Measurements from ENCODE around the gene MTMR12. TPM values are rescaled to one million over a fixed set of nuclear protein-coding genes. Genes with fewer than 3 reads are reported as not detected.

The MTMR12 gene
- total RNA-seq, 6 experiments from 2014 or later = 20.7 to 26.0 (median 22.4) TPM

- Mint-ChIP-seq H3K36me3 (ENCODE audit: low read depth) (no peaks in the 10 kb centered on the region), H3K27ac (no peak overlapping the region), H3K27me3 (ENCODE audit: insufficient read depth) (no peaks in the 10 kb centered on the region; the same call in 1 of the 2 replicates)
These were observed 18.6 kb upstream of the MTMR12 start for GRCh38 chr5:32331217-32331934.

GRCh38 chr5:32330126-32330971, 17.6 kb upstream of the MTMR12 start:
- no peak overlapping the region for H3K27ac Mint-ChIP-seq
- no peaks in the 10 kb centered on the region for H3K36me3 Mint-ChIP-seq (ENCODE audit: low read depth)
- no peak for DNase-seq
- no peak overlapping the region for H3K4me3 Mint-ChIP-seq
- peaks cover 4% of the 10 kb centered on the region; the same call in 1 of the 2 replicates for H3K9me3 Mint-ChIP-seq
- no peaks in the 10 kb centered on the region; the same call in 1 of the 2 replicates for H3K27me3 Mint-ChIP-seq (ENCODE audit: insufficient read depth)
- H3K4me1 Mint-ChIP-seq (ENCODE audit: low read depth) = peaks cover 30% of the 10 kb centered on the region
- TF ChIP-seq, protein P1, sequence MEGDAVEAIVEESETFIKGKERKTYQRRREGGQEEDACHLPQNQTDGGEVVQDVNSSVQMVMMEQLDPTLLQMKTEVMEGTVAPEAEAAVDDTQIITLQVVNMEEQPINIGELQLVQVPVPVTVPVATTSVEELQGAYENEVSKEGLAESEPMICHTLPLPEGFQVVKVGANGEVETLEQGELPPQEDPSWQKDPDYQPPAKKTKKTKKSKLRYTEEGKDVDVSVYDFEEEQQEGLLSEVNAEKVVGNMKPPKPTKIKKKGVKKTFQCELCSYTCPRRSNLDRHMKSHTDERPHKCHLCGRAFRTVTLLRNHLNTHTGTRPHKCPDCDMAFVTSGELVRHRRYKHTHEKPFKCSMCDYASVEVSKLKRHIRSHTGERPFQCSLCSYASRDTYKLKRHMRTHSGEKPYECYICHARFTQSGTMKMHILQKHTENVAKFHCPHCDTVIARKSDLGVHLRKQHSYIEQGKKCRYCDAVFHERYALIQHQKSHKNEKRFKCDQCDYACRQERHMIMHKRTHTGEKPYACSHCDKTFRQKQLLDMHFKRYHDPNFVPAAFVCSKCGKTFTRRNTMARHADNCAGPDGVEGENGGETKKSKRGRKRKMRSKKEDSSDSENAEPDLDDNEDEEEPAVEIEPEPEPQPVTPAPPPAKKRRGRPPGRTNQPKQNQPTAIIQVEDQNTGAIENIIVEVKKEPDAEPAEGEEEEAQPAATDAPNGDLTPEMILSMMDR (IDR thresholded peaks at IDR 0.05) = no peak

More at GRCh38 chr5:32331217-32331934, 18.6 kb upstream of the MTMR12 start:
- H3K4me1 Mint-ChIP-seq (ENCODE audit: low read depth) = peaks cover 23% of the 10 kb centered on the region
- no peak overlapping the region for H3K4me3 Mint-ChIP-seq
- TF ChIP-seq, protein P1 (IDR thresholded peaks at IDR 0.05) = no peak
- no peak for DNase-seq
- H3K9me3 Mint-ChIP-seq = peaks cover 9% of the 10 kb centered on the region

DNA sequence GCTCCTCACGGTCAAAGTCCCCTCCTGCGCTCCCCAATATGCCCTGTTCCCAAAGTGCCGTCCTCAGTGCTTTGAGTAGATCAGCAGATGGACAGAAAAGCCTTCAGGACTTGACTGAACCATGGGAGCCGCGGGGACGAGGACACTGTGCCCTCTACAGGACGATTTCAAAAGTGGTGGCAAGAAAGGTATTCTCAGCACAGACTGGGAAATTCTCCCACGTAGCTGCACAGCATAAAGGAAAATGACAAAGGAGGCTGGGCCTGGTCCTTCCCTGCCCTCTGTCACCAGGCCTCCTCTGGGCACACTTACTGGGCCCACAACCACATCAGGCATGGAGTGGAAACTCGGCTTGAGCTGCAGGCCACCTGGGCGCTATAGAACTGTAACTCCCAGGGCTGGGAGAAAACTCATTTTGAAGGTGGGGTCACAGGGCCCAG, 16.7 kb upstream of the MTMR12 start:
- no peak overlapping the region for H3K27ac Mint-ChIP-seq
- peak; percentile 61 for DNase-seq
- no peaks in the 10 kb centered on the region; the same call in 1 of the 2 replicates for H3K27me3 Mint-ChIP-seq (ENCODE audit: insufficient read depth)
- H3K9me3 Mint-ChIP-seq = peaks cover 4% of the 10 kb centered on the region; the same call in 1 of the 2 replicates
- no peaks in the 10 kb centered on the region for H3K36me3 Mint-ChIP-seq (ENCODE audit: low read depth)
- H3K4me1 Mint-ChIP-seq (ENCODE audit: low read depth) = peaks cover 37% of the 10 kb centered on the region
- no peak overlapping the region for H3K4me3 Mint-ChIP-seq
- TF ChIP-seq, protein P1 (IDR thresholded peaks at IDR 0.05) = peak; percentile 83

DNA sequence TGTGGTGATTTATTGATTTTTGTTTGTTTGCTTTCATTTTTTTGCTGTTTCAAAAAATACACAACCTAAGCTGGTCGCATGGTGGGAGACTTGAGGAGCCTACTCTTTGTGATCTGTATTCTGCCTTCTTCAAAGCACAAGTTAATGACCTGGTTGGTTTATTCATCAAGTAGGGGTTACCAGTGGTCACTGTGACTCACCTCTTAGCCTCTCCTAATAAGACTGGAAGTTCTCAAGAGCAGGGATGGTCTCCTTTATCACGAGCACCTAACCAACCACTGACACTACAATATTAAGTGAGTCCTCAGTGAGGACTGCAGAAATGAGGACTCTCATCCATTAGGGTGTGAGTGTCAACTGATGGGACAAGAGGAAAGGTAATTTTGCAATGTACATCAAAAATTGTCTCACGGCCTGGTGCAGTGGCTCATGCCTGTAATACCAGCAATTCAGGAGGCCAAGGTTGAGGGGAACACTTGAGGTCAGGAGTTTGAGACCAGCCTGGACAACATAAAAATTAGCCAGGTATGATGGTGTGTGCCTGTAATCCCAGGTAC, 13.6 kb upstream of the MTMR12 start:
- TF ChIP-seq, protein P1 (IDR thresholded peaks at IDR 0.05) = no peak

GRCh38 chr5:32325616-32326015, 12.9 kb upstream of the MTMR12 start:
- H3K27me3 Mint-ChIP-seq (ENCODE audit: insufficient read depth) = no peaks in the 10 kb centered on the region
- no peak for DNase-seq
- peaks cover 6% of the 10 kb centered on the region for H3K9me3 Mint-ChIP-seq
- H3K4me3 Mint-ChIP-seq = no peak overlapping the region
- TF ChIP-seq, protein P1 (IDR thresholded peaks at IDR 0.05) = no peak
- no peak overlapping the region for H3K27ac Mint-ChIP-seq
- peaks cover 6% of the 10 kb centered on the region; the same call in 1 of the 2 replicates for H3K36me3 Mint-ChIP-seq (ENCODE audit: low read depth)
- H3K4me1 Mint-ChIP-seq (ENCODE audit: low read depth) = peaks cover 22% of the 10 kb centered on the region

More for the DNA sequence above, 13.6 kb upstream of the MTMR12 start:
- Mint-ChIP-seq H3K4me3 (no peak overlapping the region), H3K27me3 (ENCODE audit: insufficient read depth) (no peaks in the 10 kb centered on the region; the same call in 1 of the 2 replicates), H3K4me1 (ENCODE audit: low read depth) (peaks cover 22% of the 10 kb centered on the region), H3K36me3 (ENCODE audit: low read depth) (peaks cover 6% of the 10 kb centered on the region; the same call in 1 of the 2 replicates), H3K27ac (peak overlapping the region; percentile 10; the same call in 1 of the 2 replicates), H3K9me3 (peaks cover 6% of the 10 kb centered on the region)
- peak; percentile 69 for DNase-seq
